GM18505 (cell line): ENCODE results near the gene CCDC71L.

Source experiments
- ATAC-seq: cut with Tn5 transposase; IDR thresholded peaks from one replicate; pipeline ENCODE4 v1.9.1; 2021; ENCODE audit not compliant: unreplicated experiment
- POLR2A ChIP-seq: IDR thresholded peaks from 4 replicates; pipeline ENCODE4 v1.6.1; 2011; ENCODE audit warnings: borderline replicate concordance; ENCODE audit not compliant: insufficient read depth, insufficient read length; ENCODE audit errors: extremely low read depth

The CCDC71L gene

GRCh38 chr7:106644999-106645398, 16.0 kb downstream of the CCDC71L start:
- ATAC-seq, result no peak
- no peak for TF ChIP-seq POLR2A

DNA sequence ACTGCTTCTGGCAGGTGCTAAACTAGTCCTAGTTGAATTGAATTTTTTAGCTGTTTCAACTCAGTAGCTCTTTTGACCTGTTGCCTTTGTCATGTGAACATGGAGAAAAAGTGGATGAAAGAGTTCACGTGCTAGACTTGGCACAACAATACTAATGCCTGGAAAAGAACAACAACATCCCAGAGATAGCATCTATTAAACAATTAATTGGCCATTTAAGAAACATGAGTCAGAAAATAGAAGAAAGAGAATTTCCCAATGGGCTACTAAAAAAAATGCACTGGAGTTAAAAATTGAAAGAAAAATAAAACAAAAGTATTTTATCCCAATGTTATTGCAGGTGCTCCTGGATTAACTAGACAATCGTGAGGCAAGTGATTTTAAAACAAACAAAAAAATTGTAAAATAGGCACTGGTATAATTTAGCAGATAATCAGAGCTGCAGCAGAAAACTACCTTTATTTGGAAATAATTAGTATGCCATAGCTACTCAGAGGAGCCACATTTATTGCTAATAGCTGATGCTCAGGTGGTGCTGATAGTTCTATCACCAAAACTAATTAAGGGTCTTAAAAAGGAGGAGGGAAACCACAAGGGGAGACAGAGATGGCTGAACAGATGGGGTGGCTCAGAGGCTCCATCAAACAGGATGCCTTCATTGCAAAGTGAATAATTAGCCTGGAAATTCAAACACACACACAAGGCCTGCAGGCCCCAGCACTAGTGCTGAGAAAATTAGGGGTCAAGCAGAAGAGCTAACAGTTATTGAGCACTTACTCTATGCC, 17.6 kb downstream of the CCDC71L start:
- no peak for ATAC-seq
- TF ChIP-seq POLR2A, result no peak

DNA sequence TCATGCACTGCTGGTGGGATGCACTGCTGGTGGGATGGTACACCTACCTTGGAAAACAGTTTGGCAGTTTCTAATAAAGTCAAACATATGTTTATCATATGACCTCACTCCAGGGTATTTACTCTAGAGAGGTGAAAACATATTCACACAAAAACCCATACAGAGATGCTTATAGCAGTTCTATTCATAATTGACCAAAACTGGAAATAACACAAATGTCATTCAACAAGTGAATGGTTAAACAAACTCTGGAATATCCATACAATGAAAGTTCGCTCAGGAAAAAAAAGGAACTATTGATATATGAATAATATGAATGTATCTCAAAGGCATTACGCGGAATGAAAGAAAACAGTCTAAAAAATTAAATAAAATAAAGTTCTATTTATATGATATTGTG, 19.5 kb downstream of the CCDC71L start:
- TF ChIP-seq POLR2A, result no peak
- no peak for ATAC-seq

DNA sequence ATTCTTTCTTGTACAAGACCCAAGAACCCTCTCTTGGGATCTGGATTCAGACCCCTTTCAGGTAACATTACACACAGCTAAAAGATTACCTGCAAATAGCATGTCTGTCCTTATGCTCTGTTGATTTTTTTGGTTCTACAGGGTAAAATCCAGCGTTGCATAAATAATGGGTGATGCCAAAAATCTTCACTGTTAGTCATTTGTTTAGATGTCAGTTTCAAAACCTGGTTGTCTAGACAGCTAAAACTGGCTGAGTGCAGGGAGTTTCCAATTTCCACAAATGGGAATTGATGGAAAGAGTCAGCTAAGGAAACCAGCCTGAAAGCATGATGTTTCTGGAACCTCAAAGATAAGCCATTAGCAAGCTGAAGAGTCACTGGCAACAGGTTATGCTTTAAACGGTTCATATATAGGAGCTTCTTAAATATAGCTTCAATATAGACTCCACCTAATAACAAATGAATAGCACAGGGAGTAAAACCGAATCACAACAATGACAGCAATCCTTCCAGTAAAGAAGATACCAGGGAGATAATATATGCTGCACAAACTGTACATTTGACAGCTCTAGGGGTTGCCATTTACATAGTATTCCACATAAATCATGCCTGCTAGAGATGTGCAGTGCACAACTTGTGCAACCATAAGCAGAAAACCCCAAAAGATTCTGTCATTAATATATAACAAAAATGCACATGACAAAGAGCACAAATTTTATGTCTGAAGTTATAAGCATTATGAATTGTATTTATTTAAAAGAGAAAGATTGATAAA, 20.4 kb downstream of the CCDC71L start:
- TF ChIP-seq POLR2A, result no peak
- ATAC-seq, result no peak

- no peak for TF ChIP-seq POLR2A
- no peak for ATAC-seq
Observed at GRCh38 chr7:106639476-106640334, 21.3 kb downstream of the CCDC71L start.

DNA sequence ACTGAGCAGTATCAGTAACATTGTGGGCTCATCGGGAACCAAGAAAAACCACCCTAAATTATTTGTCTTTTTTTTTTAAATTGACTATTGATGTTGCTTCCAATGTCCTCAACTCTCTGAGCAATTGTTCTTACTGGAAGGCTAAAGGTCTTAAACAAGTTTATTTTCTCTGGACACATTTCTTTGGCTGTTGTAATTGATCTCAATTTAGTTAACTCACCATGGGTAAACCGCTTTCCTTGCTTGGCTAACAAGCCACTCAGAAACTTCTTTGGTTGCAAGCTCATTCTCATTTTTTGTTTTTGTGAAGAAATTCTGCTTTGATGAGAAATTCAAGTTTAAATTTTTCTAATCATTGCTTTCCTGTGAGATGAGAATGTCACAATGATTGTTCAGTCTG, 25.5 kb downstream of the CCDC71L start:
- no peak for ATAC-seq
- no peak for TF ChIP-seq POLR2A

DNA sequence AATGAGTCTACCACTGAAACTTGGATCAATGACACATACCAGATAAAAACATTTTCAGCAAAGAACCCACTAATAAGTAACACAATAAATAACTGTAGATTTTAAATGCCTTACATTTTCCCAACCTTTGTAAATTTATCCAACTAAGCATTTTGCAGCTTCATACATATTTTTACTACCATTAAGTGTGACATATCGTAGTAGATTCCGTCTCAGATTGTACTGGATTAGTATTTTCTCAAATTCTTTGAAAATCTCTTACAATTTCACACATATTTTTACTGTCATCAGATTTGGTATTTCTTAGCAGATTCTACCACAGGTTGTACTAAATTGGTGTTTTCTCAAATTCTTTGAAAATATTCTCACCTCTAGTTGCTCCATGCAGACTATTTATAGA, 26.0 kb downstream of the CCDC71L start:
- ATAC-seq, result no peak
- no peak for TF ChIP-seq POLR2A

GRCh38 chr7:106630648-106631047, 30.3 kb downstream of the CCDC71L start:
- no peak for TF ChIP-seq POLR2A
- no peak for ATAC-seq

DNA sequence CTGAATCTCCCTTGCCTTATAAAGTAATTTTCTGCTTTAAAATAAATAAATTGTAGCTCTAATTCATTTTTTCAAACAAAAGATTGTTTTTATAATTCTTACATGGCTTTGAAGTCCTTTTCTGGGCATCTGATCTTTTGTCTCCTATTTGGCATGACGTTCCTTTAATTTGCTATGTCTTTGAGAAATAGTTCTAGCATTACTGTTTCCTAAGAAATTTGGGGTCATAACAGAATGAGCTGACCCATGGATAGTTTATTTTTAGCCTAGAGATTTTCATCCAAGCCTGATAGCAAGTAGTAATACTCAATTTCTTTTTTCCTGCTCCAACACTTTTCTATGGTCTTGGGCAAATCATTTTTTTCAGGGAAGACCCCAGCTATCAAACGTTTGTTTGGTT, 31.4 kb downstream of the CCDC71L start:
- no peak for ATAC-seq
- no peak for TF ChIP-seq POLR2A

- no peak for TF ChIP-seq POLR2A
- ATAC-seq, result no peak
Observed at GRCh38 chr7:106626376-106627164, 34.4 kb downstream of the CCDC71L start.

- ATAC-seq, result no peak
- TF ChIP-seq POLR2A, result no peak
Observed at GRCh38 chr7:106625678-106626301, 35.2 kb downstream of the CCDC71L start.

DNA sequence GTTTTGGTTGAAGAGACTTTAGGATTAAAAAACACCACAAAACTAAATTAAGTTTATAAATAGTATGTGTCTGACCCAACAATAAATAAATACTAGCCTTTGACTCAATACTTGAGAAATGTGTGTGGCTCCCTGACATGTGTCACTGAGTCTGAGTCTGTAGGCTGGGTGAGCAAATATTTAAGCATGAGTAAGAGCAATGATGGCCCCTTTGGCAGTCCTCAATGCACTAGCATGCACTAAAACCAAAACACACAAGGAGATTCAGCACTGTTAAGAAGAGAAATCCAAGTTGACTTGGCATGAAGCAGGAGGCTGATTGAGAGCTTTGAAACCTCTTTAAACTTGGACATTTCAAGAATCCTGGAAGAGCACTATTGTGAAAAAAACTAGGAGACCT, 37.1 kb downstream of the CCDC71L start:
- no peak for ATAC-seq
- no peak for TF ChIP-seq POLR2A
